ENCODE measurements around the gene HYKK.
"Not testable (repeated sequence)": the region's sequence is repeated elsewhere in the genome, so short reads cannot be mapped to it uniquely, and the experiment has no call there.

HYKK gene

GRCh38 chr15:78540141-78540870 is 32.9 kb downstream of the HYKK start, which contains the start of gene PSMA4:
Gene PSMA4, plus strand, starts transcription at chr15:78540444. Its CDS starts 1,484 bp downstream, at chr15:78541928.
- DNase-seq: peak; percentile 93

GRCh38 chr15:78540871-78541743 is 33.7 kb downstream of the HYKK start:
- DNase-seq: no peak

GRCh38 chr15:78541744-78542034 is 34.3 kb downstream of the HYKK start:
- no peak for DNase-seq

DNA sequence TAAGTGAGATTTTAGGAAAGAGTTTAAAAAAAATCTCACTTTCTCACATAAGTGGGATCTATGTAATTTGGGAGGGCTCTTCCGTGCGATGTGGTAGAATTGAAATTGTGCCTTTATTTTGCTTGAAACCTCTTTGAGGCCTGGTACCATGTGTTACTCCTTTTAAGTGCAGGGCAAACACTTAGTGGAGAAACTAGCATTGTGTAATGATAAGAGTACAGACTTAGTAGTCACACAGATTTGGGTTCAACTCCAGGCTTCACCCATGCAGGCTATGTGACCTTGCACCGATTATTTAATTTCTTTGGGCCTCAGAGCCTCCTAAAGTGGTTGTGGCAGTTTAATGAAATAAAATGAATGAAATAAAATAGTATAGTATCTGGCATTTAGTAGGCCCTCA is 35.3 kb downstream of the HYKK start:
- no peak for DNase-seq

DNA sequence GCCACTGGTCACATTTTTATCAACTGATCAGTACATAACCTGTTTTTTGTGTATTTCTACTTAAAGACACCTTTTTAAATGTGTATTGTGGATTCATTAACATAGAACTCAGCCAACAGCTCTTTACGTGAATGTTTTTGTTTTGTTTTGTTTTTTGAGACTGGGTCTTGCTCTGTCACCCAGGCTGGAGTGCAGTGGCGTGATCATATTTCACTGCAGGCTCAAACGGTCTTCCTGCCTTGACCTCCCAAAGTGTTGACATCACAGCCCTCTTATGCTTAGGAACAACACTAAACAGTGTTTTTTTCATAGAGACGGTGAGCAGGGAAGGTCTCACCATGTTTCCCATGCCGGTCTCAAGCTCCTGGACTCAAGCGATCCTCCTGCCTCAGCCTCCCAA is 42.8 kb downstream of the HYKK start:
- DNase-seq: no peak

DNA sequence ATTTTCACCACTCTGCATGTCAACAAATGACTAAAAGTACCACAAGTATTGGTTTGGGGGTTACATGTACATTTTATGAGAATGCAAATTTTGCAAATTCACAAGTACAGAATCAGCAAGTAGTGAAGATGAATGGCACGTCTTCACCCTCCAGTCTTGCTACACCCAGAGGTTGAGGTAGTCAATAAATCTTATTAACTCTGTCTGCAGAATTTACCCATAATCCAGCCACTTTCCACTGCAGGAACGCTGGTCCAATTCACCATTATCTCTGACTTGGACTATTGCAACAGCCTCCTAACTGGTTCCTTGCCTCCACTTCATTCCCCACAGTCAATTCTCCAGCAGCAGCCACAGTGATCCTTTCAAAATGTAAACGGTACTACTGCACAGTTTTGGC is 43.4 kb downstream of the HYKK start:
- no peak for DNase-seq

GRCh38 chr15:78551902-78552301 is 44.5 kb downstream of the HYKK start:
- no peak for DNase-seq

DNA sequence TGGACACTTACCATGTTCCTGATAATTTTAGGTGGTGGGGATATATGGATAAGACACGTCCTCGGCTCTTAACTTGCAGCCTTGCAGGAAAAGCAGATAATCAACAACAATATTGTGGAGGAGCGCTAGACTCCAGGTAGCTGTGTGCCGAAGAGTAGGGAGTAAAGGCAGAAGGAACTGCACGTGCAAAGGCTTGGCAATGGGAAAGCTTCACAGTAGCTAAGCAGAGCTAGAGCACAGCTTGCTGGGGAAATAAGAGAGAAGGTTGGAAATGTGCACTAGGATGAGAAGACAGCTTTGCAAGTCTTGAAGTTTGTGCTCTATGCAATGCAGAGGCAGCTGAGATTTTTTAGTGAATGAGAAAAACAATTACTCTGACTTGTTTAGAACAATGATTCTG is 45.2 kb downstream of the HYKK start:
- DNase-seq: no peak

GRCh38 chr15:78560201-78560600 is 52.8 kb downstream of the HYKK start:
- DNase-seq: not testable (repeated sequence)

DNA sequence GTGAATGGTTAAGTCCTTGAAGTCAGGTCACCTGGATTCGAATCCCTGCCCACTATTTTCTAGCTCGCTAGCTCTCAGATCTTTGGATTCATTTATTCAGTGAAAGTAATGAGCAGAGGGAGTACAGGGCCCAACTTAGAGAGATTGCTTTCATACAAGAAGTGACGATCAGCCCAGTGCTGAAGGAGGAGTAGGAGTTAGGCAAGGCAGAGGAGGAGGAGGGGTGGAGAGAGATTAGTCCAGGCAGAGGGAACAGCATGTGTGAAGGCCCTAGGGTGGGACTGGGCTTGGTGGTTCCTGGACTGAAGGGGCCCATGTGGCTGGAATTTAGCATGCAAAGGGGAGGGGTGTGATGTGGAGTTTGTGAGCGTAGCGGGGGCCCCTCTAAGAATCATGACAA is 54.1 kb downstream of the HYKK start:
- no peak for DNase-seq

DNA sequence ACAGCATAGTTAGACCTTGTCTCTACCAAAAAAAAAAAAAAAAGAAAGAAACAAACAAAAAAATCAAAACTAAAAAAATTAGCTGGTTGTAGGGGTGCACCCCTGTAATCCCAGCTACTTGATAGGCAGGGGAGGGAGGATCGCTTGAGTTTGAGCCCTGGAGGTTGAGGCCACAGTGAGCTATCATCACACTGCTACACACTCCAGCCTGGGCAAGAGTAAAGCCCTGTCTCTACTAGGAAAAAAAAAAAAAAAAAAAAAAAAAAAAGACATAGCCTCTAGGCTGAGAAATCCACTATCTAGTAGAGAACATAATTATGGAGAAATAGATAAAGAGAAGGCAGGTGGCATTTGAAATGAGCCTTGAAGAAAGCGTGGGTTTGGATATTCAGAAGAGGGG is 55.7 kb downstream of the HYKK start:
- no peak for DNase-seq

DNA sequence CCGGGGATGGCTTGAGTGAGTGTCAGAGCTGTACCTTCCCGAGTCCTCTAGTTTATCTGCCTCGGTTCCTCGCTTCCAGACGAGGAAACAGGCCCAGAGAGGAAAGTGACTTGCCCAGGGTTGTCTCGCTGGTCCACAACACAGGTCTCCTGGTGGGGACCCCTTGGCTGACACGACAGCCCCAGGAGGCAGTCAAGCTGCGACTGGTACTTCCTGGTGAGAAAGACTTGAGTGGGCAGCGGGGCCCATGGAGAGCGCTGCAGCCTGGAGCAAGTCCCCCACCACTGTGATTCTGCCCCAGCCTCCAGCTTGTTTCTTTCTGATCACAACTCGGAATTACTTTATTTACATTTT is 57.3 kb downstream of the HYKK start:
- DNase-seq: no peak

DNA sequence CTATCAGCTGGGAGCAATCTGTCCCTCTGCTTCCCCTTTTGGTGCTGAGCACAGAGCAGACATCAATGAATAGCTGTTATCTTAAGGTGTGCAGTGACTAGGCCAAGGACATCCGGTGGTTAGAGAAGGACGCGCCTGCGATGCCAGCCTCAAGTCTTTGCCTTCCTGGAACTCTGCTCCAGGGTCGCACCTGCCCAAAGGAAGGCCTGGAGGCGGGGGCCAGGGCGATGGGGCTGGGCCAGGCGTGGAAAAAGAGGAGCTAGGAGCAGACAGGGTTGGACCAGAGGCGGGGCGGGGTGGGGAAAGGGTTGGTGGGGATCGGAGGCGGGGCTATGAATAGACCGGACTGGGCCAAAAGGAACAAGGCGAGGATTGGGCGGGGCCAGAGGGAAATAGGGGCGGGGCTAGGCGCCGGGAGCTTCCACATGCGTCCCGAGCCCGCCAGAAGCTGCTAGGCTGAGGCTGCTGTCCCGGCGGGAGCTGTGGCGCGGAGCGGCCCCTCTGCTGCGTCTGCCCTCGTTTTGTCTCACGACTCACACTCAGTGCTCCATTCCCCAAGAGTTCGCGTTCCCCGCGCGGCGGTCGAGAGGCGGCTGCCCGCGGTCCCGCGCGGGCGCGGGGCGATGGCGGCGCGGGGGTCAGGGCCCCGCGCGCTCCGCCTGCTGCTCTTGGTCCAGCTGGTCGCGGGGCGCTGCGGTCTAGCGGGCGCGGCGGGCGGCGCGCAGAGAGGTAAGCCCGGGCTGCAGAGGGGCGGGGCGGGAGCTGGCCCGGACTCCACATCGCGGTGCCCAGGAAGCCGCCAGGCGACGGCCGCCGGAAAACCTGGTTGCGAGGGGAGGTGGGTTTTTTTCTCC is 57.9 kb downstream of the HYKK start, which contains the start of gene CHRNA5:
TSS of gene CHRNA5 (plus strand) at position 424 of the 854 bp plus-strand sequence. CDS start at position 624, 200 bp downstream.
- DNase-seq: peak; percentile 57

DNA sequence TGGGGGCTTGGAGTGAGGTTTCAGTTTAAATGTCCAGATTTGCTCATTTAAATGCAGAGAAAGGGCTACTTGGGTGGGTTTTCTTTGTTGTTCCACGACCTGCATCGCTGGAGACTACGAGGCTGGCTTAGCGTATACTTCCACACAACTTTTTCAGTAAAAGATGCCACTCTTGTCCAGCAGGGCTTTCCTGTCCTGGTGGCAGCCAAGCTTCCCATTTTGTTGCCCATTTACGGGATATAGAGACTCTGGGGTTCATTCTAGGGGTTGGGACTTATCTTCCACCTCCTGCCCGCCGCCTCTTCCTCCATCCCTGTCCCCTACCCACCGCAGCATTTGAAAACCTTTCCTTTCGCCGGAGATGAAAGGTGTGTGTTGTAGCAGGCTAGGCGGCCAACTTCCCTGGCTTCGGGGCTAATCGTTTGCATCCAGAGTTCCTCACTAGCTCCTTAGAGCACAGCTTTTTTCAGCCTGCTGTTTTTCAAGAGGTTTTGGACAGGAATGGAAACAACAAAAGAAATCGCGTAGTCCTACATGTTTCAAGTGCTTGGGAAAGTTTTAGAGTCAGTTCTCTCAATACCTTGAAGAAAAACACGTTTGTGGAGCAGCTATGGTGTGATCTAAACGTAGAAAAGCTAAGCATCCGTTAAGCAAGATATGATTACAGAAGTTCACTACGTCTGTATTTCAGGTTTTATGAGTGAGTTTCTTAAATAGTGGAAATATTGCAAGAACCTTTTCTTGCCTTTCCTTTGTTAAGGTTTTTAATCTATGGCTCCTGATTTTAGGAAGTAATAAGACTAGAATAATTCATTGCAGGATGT is 58.8 kb downstream of the HYKK start:
- DNase-seq: no peak

- no peak for DNase-seq
These were observed 60.2 kb downstream of the HYKK start for GRCh38 chr15:78567531-78567930.

GRCh38 chr15:78570710-78571109 is 63.3 kb downstream of the HYKK start:
- DNase-seq: no peak

DNA sequence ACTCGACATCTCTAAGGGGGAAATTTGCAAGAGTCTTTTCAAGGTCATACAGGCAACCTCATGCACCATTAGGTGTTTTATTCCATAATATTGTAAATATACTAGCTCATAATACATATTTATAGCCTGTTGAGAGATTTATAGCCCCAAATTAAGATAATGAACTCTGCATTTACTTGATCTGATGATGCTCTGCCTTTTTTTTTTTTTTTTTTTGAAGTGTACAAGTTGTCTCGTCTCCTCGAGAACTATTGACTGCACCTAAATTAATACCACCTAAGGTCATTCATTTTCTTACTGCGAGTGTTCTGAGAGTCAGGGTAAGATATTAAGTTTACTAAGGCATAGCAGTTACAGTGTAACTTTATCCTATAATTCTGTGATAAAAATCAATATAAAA is 64.0 kb downstream of the HYKK start:
- DNase-seq: no peak

DNA sequence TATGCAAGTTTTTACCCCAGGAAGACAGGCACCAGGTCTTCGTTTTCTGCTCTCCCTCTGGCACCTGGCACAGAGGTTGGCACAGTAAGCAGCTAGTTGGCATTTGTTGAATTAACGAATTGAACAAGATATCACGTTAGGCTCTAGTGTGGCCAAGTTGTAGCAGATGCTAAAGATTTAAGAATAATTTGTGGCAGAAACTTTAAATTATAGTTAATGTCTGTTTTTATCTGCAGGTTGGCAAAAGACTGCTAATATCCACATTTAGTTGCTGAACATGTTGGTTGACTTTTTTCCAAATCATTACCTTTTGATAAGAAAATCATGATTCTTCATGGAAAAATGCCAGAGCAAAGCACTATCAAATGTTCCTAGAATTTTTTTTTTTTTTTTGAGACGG is 66.0 kb downstream of the HYKK start:
- DNase-seq: no peak

GRCh38 chr15:78574944-78575343 is 67.6 kb downstream of the HYKK start:
- DNase-seq: no peak
